GM18858 (cell line): Measurements from ENCODE around the gene KRTAP10-1.

Source experiments
- ATAC-seq: cut with Tn5 transposase; IDR thresholded peaks from one replicate; pipeline ENCODE4 v1.9.1; 2021; ENCODE audit not compliant: unreplicated experiment

Gene KRTAP10-1

GRCh38 chr21:44549525-44550211 lies 9.7 kb upstream of the KRTAP10-1 start:
- no peak for ATAC-seq

DNA sequence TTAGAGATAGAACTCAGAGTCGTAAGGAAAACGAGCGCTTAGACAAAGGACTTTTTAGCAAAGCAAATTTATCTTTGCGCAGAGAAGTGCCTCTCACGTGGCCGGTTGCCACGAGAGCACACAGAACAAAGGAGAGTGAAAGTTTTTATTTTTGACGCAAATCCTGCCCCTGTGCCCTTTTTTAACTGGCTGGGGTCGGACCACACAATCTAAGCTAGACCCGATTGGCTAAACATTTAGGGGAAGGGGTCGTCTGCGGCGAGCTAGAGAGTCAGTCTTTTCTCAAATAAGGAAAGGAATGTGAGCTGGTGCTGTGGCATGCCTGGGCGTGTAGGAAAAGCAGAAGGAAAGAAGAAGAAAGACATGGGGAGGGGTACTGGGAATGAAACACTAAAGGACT lies 8.9 kb upstream of the KRTAP10-1 start:
- no peak for ATAC-seq

DNA sequence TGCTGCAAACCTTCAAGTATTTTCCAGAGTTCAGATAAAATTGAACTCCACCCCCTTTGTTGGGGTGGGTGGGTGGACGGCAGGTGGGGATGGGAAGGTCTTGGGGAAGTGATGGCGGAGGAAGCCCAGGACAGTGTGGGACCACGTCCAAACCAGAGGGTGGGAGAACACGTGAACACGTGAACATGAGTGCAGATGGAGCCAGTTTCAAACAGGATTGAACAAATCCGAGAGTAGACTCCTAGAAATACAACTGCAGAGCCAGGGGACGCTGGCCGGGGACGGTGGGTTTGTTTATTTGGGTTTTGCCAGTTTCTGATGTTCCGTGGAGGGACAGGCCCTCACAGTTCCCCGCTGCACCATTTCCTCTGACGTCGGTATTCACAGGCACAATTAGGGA lies 8.4 kb upstream of the KRTAP10-1 start:
- ATAC-seq = no peak

DNA sequence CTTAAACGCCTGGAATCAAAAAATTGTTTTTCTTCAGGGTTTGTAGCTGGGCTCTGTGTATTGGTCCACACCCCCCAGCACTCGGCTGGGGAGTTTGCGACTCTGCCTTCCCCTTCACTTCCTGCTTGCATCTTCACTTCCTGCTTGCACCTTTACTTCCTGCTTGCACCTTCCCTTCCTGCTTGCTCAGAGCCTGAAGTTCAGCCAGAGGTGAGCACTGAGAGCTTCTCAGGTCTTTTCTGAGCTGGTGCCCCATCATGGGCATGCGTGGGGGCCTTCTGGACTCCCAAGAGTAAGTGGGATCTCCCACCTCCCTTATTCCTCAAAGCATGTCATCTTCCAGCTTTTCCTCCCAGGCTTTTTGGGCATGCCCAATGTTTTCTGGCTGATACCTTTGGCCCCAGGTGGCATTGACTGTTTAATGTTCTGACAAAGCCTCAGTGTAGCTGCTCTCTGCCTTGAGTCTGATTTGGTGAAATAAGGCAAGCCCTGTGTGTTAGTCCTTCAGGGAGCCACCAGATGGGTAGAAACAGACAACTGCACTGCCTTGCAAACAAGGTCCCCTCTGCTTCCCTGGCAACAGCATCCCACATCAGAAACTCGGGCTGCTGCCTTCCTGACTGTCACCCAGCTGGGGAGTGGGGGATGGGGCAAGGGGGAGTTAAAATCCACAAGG lies 7.8 kb upstream of the KRTAP10-1 start:
- no peak for ATAC-seq

- ATAC-seq = no peak
Measured at GRCh38 chr21:44544566-44544965, 4.6 kb upstream of the KRTAP10-1 start.

- no peak for ATAC-seq
Measured at GRCh38 chr21:44542716-44543115, 2.7 kb upstream of the KRTAP10-1 start.

DNA sequence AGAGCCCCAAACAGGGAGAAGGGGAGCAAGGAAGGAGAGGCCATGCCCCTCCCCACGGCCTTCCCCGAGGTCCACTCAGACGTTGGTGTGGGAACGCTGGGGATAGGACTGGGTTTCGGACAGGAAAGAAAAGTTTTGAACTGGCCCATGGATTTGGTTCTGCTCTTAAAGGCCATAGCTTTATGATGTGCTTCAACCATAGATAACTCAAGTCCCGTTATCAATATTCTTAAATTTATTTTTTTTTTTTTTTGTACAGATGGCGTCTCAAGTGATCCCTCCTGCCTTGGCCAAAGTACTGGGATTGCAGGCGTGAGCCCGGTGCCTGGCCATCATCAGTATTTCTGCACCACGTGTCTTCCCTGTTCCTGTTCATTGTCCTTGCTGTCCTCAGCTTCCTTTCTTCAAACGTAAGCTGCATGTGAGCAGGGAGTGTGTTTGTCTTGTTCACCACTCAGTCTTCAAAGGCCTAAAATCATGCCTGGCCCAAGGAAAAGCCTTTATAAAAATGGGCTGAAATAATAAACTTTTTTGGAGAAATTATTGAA lies 820 bp upstream of the KRTAP10-1 start:
- ATAC-seq = no peak

GRCh38 chr21:44539046-44539445 lies 949 bp downstream of the KRTAP10-1 start:
- ATAC-seq = no peak

DNA sequence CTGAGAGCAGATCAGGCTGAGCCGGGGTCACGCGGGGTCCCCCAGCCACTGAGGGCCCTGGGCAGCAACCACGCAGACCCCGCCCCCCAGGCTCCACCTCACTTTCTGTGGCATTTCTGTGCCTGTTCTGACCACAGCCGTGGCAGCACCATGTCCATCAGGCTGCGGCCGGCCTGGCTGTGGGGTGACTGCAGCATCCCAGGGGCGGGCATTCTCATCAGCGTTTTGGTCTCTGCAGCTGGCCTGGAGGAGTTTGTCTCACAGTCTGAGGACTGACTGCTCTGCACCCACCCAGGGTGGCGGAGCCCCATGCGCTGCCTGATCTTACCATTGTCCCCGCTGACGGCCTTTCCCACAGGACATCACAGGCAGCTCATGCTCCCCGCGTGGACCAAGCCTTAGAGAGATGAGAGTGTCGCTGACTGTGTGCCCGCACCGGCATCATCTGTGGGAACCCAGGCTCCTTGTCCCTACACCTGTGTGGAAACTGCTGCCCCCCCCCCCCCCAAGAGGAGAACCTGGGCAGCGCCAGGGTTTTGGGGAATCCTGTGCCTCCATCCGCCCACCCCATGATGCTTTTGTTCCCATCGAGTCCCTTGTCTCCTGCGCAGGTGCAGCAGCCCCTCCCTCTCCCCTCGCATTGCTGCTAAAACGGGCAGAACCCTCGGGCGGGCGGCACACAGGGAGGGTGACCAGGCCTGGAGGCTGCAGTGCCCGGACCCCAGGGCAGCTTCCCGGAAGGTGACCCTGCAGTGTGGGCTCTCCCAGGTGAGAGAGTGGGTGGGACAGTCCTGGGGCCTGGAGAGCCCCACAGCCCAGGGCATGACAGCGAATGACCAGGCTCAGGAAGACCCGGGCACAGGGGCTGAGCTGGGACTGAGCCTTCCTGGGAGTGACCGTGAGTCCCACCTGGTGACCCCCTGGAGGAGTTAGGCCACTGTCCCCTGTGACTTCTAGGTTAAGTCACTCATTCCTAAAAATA lies 1.8 kb downstream of the KRTAP10-1 start:
- no peak for ATAC-seq

GRCh38 chr21:44535963-44536362 lies 4.0 kb downstream of the KRTAP10-1 start:
- no peak for ATAC-seq

GRCh38 chr21:44534688-44535087 lies 5.3 kb downstream of the KRTAP10-1 start:
- no peak for ATAC-seq

DNA sequence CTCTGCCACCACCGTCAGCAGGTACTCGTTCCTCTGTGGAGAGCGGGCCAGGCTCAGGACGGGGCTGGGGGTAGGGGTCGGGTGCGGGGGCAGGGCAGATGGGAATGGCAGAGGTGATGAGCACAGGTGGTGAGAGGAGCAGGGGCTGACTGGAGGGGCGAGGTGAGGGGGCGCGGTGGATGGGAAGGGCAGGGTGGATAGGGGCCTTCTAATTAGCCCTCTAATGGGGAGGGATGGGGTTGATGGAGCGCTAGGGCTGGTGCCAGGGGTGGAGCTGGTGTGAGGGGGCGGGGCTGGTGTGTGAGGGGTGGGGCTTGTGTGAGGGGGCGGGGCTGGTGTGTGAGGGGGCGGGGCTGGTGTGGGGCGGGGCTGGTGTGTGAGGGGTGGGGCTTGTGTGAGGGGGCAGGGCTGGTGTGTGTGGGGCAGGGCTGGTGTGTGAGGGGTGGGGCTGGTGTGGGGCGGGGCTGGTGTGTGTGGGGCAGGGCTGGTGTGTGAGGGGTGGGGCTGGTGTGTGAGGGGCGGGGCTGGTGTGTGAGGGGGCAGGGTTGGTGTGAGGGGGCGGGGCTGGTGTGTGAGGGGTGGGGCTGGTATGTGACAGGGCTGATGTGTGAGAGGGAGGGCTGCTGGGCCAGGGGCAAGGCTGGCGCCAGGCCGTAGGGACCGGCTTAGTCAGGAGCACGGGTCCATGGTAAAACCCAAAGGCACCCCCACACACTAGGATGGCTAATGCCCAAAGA lies 5.9 kb downstream of the KRTAP10-1 start:
- no peak for ATAC-seq

- no peak for ATAC-seq
Measured at GRCh38 chr21:44533121-44533890, 6.7 kb downstream of the KRTAP10-1 start.

GRCh38 chr21:44532712-44533111 lies 7.3 kb downstream of the KRTAP10-1 start:
- no peak for ATAC-seq

DNA sequence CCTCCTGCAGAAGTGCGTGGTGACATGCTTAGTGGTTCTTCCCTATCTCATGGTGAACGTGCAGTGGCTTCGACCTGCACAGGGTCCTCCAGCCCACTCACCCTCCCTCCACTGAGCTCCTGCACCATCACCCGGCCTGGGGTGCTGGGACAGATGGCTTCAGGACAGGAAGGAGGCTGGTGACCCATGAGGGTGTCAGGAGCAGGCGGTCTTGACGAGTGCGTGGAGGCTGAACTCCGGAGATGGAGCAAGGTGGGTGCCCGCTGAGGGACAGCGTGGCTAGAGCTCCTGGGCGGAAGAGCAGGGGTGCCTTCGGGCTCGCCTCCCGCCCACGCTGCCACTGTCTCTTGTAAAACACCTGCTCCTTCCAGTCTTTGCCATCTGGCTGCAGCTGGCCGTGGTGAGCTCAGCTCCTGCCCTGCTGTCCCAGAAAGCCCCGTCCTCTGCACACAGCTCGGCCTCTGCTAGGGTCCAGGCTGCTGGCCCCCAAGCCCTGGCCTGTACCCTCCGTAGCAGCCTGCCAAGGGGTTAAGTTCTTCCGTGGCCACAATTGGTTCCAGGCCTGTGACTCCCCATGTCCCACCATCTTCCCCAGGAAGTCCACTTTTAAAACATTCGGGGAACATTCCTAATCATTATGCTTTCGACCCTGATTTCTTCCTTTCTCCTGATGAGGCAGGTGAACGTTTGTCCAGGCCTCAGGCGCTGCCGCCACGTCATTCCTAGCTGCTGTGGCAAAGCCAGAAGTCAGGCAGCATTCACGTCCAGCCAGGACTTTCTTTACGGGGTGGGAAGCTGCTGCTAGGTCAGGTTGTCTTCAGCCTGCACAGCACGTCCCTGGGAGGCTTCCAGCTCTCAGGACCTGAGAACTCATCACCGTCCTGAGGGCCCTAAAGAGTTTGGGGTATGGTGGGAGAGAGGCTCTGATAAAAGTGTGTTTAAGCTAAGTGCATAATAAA lies 8.1 kb downstream of the KRTAP10-1 start:
- no peak for ATAC-seq

- no peak for ATAC-seq
Measured at GRCh38 chr21:44530903-44531605, 8.9 kb downstream of the KRTAP10-1 start.

DNA sequence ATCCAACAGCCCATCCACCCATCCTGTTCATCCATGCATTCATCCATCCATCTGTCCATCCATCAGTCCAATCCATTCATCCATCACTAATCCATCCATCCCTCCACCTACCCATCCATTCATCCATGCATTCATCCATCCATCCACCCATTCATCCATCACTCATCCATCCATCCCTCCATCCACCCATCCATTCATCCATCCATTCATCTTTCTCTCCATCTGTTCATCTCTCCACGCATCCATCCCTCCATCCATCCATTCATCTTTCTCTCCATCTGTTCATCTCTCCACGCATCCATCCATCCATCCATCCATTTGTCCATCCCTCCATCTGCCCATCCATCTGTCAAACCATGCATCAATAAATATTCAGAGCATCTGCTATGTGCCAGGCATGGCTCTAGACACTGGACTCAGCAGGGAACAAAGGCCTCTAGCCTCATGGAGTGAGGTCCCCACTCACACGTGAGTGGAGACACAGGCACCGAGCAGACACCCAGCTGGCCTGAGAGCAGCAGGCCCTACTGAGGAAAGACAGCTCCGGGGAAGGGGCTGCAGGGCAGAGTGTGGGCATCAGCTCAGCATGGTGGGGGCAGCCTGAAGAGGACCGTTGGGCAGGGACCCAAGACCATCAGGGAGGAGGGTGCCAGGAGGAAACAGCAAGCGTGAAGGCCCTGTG lies 9.6 kb downstream of the KRTAP10-1 start:
- no peak for ATAC-seq
